ENCODE measurements around the gene SURF1. TPM values are rescaled to one million over a fixed set of nuclear protein-coding genes. Genes with fewer than 3 reads are reported as not detected.

Gene SURF1
- polyA plus RNA-seq, 2 donors = 34.2 to 41.2 TPM

GRCh38 chr9:133375724-133376654 lies 19.7 kb upstream of the SURF1 start, which contains the start of the genes STKLD1 and SURF4:
Gene STKLD1, plus strand, starts transcription at chr9:133376366. Its CDS starts 108 bp downstream, at chr9:133376474.
Gene SURF4, minus strand, starts transcription at chr9:133376060. Its CDS starts 91 bp downstream, at chr9:133375969.
- peaks cover 0 to 7% of the 10 kb centered on the region in 2 donors for H3K36me3 ChIP-seq (ENCODE audit: control insufficient read depth in 2 of 2, insufficient read depth in 2 of 2, low read length in 1 of 2)
- H3K4me1 ChIP-seq (ENCODE audit: control insufficient read depth in 2 of 2, insufficient read depth in 2 of 2, low read length in 1 of 2) = peaks cover 8 to 30% of the 10 kb centered on the region in 2 donors
- 1% methylated on average over 84 to 120 of the region's 120 CpGs for WGBS, 2 donors

GRCh38 chr9:133375116-133375723 lies 18.9 kb upstream of the SURF1 start:
- peak overlapping the region; percentile 87 to 93 for H3K4me3 ChIP-seq (ENCODE audit: low read depth in 1 of 2, low read length in 2 of 2)
- 1% methylated on average over 28 to 39 of the region's 39 CpGs for WGBS, 2 donors
- no peaks in the 10 kb centered on the region for H3K27me3 ChIP-seq (ENCODE audit: control insufficient read depth in 1 of 2, insufficient read depth in 2 of 2, low read length in 2 of 2)
- peaks cover 8 to 30% of the 10 kb centered on the region in 2 donors for H3K4me1 ChIP-seq (ENCODE audit: control insufficient read depth in 2 of 2, insufficient read depth in 2 of 2, low read length in 1 of 2)
- H3K9me3 ChIP-seq (ENCODE audit: control insufficient read depth in 2 of 2, insufficient read depth in 1 of 2, low read depth in 1 of 2, low read length in 1 of 2) = no peaks in the 10 kb centered on the region
- H3K27ac ChIP-seq (ENCODE audit: low read depth in 2 of 2, low read length in 1 of 2) = peak overlapping the region; percentile 97 to 98
- peaks cover 0 to 10% of the 10 kb centered on the region in 2 donors for H3K36me3 ChIP-seq (ENCODE audit: control insufficient read depth in 2 of 2, insufficient read depth in 2 of 2, low read length in 1 of 2)

More at GRCh38 chr9:133375724-133376654, 19.7 kb upstream of the SURF1 start, which contains the start of the genes STKLD1 and SURF4:
- Histone ChIP-seq H3K9me3 (ENCODE audit: control insufficient read depth in 2 of 2, insufficient read depth in 1 of 2, low read depth in 1 of 2, low read length in 1 of 2) (no peaks in the 10 kb centered on the region), H3K4me3 (ENCODE audit: low read depth in 1 of 2, low read length in 2 of 2) (peak within 1 kb of the TSS; percentile 87 to 93), H3K27me3 (ENCODE audit: control insufficient read depth in 1 of 2, insufficient read depth in 2 of 2, low read length in 2 of 2) (no peaks in the 10 kb centered on the region), H3K27ac (ENCODE audit: low read depth in 2 of 2, low read length in 1 of 2) (peak within 1 kb of the TSS; percentile 97 to 98)

DNA sequence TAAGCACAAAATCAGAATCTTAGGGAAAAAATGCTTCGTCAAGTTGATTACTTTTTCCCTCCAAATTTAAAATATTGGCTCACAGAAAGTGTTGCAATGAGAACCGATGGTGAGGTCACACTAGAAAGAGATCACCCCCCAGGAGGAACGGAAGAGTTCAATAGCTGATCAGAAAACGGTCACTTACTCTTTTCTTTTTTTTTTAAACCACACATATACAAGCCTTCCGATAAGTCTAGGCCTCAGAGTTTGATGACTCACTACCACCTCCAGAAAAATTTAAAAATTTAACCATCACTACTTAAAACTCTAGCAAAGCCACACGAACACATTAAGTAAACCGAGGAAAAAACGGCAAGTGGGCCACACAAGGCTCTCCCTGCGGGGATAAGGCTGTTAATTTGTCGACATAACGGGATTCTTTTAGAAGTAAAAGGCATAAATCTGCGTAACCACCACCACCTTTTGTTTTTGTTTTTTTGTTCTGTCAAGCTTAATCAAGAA lies 18.4 kb upstream of the SURF1 start:
- H3K27ac ChIP-seq (ENCODE audit: low read depth in 2 of 2, low read length in 1 of 2) = peak overlapping the region; percentile 50 to 97
- no peaks in the 10 kb centered on the region for H3K27me3 ChIP-seq (ENCODE audit: control insufficient read depth in 1 of 2, insufficient read depth in 2 of 2, low read length in 2 of 2)
- 10 to 11% methylated on average over 12 of the region's 12 CpGs for WGBS, 2 donors
- H3K9me3 ChIP-seq (ENCODE audit: control insufficient read depth in 2 of 2, insufficient read depth in 1 of 2, low read depth in 1 of 2, low read length in 1 of 2) = no peaks in the 10 kb centered on the region
- H3K4me3 ChIP-seq (ENCODE audit: low read depth in 1 of 2, low read length in 2 of 2) = peak overlapping the region; percentile 87 to 93
- H3K4me1 ChIP-seq (ENCODE audit: control insufficient read depth in 2 of 2, insufficient read depth in 2 of 2, low read length in 1 of 2) = peaks cover 8 to 30% of the 10 kb centered on the region in 2 donors
- peaks cover 0 to 14% of the 10 kb centered on the region in 2 donors for H3K36me3 ChIP-seq (ENCODE audit: control insufficient read depth in 2 of 2, insufficient read depth in 2 of 2, low read length in 1 of 2)

GRCh38 chr9:133372144-133372543 lies 15.9 kb upstream of the SURF1 start:
- 57 to 61% methylated on average over 7 of the region's 7 CpGs for WGBS, 2 donors
- peaks cover 13 to 39% of the 10 kb centered on the region in 2 donors for H3K4me1 ChIP-seq (ENCODE audit: control insufficient read depth in 2 of 2, insufficient read depth in 2 of 2, low read length in 1 of 2)
- no peaks in the 10 kb centered on the region for H3K9me3 ChIP-seq (ENCODE audit: control insufficient read depth in 2 of 2, insufficient read depth in 1 of 2, low read depth in 1 of 2, low read length in 1 of 2)
- no peak overlapping the region for H3K4me3 ChIP-seq (ENCODE audit: low read depth in 1 of 2, low read length in 2 of 2)
- H3K27me3 ChIP-seq (ENCODE audit: control insufficient read depth in 1 of 2, insufficient read depth in 2 of 2, low read length in 2 of 2) = no peaks in the 10 kb centered on the region
- peak overlapping the region in 1 of 2 donors; percentile 72 for H3K27ac ChIP-seq (ENCODE audit: low read depth in 2 of 2, low read length in 1 of 2)
- peaks cover 0 to 27% of the 10 kb centered on the region in 2 donors for H3K36me3 ChIP-seq (ENCODE audit: control insufficient read depth in 2 of 2, insufficient read depth in 2 of 2, low read length in 1 of 2)

DNA sequence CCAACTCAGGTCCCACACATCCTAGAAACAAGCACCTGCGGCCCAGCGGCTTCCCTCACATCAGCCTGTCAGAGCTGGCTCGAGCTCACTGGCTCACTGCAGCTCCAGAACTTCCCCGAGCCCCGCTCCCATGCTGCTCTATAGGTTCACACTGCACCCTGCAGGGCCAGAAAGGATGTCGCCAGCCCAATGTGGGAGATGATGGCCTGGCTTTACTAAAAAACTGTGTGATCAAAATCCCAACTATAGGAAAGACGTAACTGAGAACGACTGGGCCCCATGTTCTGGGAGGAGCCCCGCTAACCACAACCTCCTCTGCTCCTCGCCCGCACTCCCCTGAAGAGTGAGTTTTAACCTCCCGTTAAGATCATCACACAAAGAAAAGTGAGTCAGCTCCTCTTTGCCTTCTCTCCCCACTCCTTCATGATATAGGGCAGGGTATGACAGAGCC lies 15.0 kb upstream of the SURF1 start:
- no peaks in the 10 kb centered on the region for H3K27me3 ChIP-seq (ENCODE audit: control insufficient read depth in 1 of 2, insufficient read depth in 2 of 2, low read length in 2 of 2)
- no peaks in the 10 kb centered on the region for H3K9me3 ChIP-seq (ENCODE audit: control insufficient read depth in 2 of 2, insufficient read depth in 1 of 2, low read depth in 1 of 2, low read length in 1 of 2)
- H3K27ac ChIP-seq (ENCODE audit: low read depth in 2 of 2, low read length in 1 of 2) = peak overlapping the region; percentile 1 to 72
- H3K4me3 ChIP-seq (ENCODE audit: low read depth in 1 of 2, low read length in 2 of 2) = no peak overlapping the region
- 36 to 39% methylated on average over 12 of the region's 12 CpGs for WGBS, 2 donors
- H3K36me3 ChIP-seq (ENCODE audit: control insufficient read depth in 2 of 2, insufficient read depth in 2 of 2, low read length in 1 of 2) = peaks cover 4 to 36% of the 10 kb centered on the region in 2 donors
- H3K4me1 ChIP-seq (ENCODE audit: control insufficient read depth in 2 of 2, insufficient read depth in 2 of 2, low read length in 1 of 2) = peaks cover 13 to 39% of the 10 kb centered on the region in 2 donors

DNA sequence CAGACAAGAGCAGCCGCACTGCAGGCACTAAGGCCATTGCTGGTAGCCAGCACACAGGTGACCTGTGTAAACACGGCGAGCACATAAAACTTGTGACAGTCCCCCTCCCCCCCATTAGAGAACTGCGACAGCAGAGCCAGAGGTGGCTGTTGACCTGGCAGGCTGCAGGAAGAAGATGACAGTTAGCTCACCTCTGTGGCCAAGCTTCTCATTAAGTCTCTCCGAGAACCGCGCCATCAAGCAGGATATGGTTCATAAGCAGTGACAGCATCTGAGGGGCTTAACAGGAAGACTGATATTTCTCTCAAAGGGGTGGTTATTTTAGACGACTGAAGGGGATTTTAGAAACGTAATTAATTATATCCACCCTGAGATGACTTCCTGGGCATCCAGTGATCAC lies 14.4 kb upstream of the SURF1 start:
- WGBS, 2 donors = 44 to 67% methylated on average over 9 of the region's 9 CpGs
- no peaks in the 10 kb centered on the region for H3K27me3 ChIP-seq (ENCODE audit: control insufficient read depth in 1 of 2, insufficient read depth in 2 of 2, low read length in 2 of 2)
- H3K9me3 ChIP-seq (ENCODE audit: control insufficient read depth in 2 of 2, insufficient read depth in 1 of 2, low read depth in 1 of 2, low read length in 1 of 2) = no peaks in the 10 kb centered on the region
- H3K4me3 ChIP-seq (ENCODE audit: low read depth in 1 of 2, low read length in 2 of 2) = no peak overlapping the region
- H3K27ac ChIP-seq (ENCODE audit: low read depth in 2 of 2, low read length in 1 of 2) = peak overlapping the region in 1 of 2 donors; percentile 72
- peaks cover 4 to 39% of the 10 kb centered on the region in 2 donors for H3K36me3 ChIP-seq (ENCODE audit: control insufficient read depth in 2 of 2, insufficient read depth in 2 of 2, low read length in 1 of 2)
- peaks cover 13 to 39% of the 10 kb centered on the region in 2 donors for H3K4me1 ChIP-seq (ENCODE audit: control insufficient read depth in 2 of 2, insufficient read depth in 2 of 2, low read length in 1 of 2)

- peaks cover 13 to 39% of the 10 kb centered on the region in 2 donors for H3K4me1 ChIP-seq (ENCODE audit: control insufficient read depth in 2 of 2, insufficient read depth in 2 of 2, low read length in 1 of 2)
Observed at GRCh38 chr9:133369933-133370332, 13.6 kb upstream of the SURF1 start.

DNA sequence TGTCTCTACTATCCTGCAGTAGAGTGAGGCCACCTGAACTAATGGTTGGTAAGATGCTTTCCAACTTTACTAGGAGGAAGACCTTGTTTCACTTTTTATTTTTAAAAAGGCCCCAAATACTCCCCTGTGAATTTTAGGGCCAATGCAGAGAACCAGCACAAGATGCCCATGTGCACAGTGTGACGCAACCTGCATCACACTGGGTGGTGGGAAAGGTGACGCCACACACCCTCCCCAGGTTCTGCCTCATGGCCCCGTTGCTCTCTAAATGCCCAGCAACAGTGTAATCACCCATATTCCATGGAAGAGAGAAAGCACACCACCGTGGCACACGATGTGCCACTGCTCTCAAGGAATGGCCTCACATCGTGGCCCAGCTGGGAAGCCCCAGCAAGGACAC lies 13.1 kb upstream of the SURF1 start:
- no peaks in the 10 kb centered on the region for H3K9me3 ChIP-seq (ENCODE audit: control insufficient read depth in 2 of 2, insufficient read depth in 1 of 2, low read depth in 1 of 2, low read length in 1 of 2)
- H3K4me3 ChIP-seq (ENCODE audit: low read depth in 1 of 2, low read length in 2 of 2) = no peak overlapping the region
- no peak overlapping the region for H3K27ac ChIP-seq (ENCODE audit: low read depth in 2 of 2, low read length in 1 of 2)
- WGBS, 2 donors = 72 to 78% methylated on average over 6 of the region's 6 CpGs
- peaks cover 8 to 42% of the 10 kb centered on the region in 2 donors for H3K36me3 ChIP-seq (ENCODE audit: control insufficient read depth in 2 of 2, insufficient read depth in 2 of 2, low read length in 1 of 2)
- H3K4me1 ChIP-seq (ENCODE audit: control insufficient read depth in 2 of 2, insufficient read depth in 2 of 2, low read length in 1 of 2) = peaks cover 13 to 39% of the 10 kb centered on the region in 2 donors
- no peaks in the 10 kb centered on the region for H3K27me3 ChIP-seq (ENCODE audit: control insufficient read depth in 1 of 2, insufficient read depth in 2 of 2, low read length in 2 of 2)

More at GRCh38 chr9:133369933-133370332, 13.6 kb upstream of the SURF1 start:
- no peaks in the 10 kb centered on the region for H3K27me3 ChIP-seq (ENCODE audit: control insufficient read depth in 1 of 2, insufficient read depth in 2 of 2, low read length in 2 of 2)
- no peaks in the 10 kb centered on the region for H3K9me3 ChIP-seq (ENCODE audit: control insufficient read depth in 2 of 2, insufficient read depth in 1 of 2, low read depth in 1 of 2, low read length in 1 of 2)
- H3K27ac ChIP-seq (ENCODE audit: low read depth in 2 of 2, low read length in 1 of 2) = peak overlapping the region in 1 of 2 donors; percentile 23
- H3K4me3 ChIP-seq (ENCODE audit: low read depth in 1 of 2, low read length in 2 of 2) = no peak overlapping the region
- H3K36me3 ChIP-seq (ENCODE audit: control insufficient read depth in 2 of 2, insufficient read depth in 2 of 2, low read length in 1 of 2) = peaks cover 6 to 42% of the 10 kb centered on the region in 2 donors
- 76 to 79% methylated on average over 7 of the region's 7 CpGs for WGBS, 2 donors

DNA sequence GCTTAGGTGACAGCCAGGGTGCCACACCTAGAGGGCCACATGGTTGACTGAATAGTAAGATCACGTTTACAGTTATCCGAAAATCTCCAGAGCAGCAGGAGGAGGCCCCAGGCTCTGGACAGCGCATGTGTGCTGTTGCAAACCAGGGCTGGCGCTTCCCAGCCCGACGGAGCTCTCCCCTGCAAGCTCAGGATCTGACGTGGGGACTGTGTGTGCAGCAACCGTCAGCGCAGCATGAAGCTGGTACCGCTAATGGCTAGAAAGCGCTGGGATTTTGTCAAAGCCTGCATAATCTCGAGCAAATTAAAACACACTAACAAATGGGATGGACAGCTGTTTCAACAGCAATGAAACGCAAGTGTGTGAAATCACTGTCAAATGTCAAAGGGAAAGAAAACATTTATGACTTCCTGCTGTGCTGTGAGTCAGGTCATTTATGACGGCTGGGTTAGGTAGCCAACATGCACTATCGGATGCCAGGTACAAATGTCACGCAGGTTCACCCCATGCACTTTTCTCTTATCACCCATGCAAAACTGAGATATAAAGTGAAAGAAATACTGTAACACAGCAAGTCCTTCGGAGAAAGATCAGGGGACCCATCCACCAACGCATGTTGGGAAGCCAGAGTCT lies 12.1 kb upstream of the SURF1 start:
- H3K9me3 ChIP-seq (ENCODE audit: control insufficient read depth in 2 of 2, insufficient read depth in 1 of 2, low read depth in 1 of 2, low read length in 1 of 2) = no peaks in the 10 kb centered on the region
- peaks cover 8 to 46% of the 10 kb centered on the region in 2 donors for H3K36me3 ChIP-seq (ENCODE audit: control insufficient read depth in 2 of 2, insufficient read depth in 2 of 2, low read length in 1 of 2)
- no peaks in the 10 kb centered on the region for H3K27me3 ChIP-seq (ENCODE audit: control insufficient read depth in 1 of 2, insufficient read depth in 2 of 2, low read length in 2 of 2)
- peak overlapping the region in 1 of 2 donors; percentile 74 for H3K27ac ChIP-seq (ENCODE audit: low read depth in 2 of 2, low read length in 1 of 2)
- peaks cover 13 to 39% of the 10 kb centered on the region in 2 donors for H3K4me1 ChIP-seq (ENCODE audit: control insufficient read depth in 2 of 2, insufficient read depth in 2 of 2, low read length in 1 of 2)
- WGBS, 2 donors = 40 to 47% methylated on average over 18 of the region's 18 CpGs
- no peak overlapping the region for H3K4me3 ChIP-seq (ENCODE audit: low read depth in 1 of 2, low read length in 2 of 2)
